OCI-LY1 (cell line): ENCODE data around the gene APLP1.

Experiments used
- CTCF ChIP-seq: fragments of 200-600 bp; sonication (generic), shearing (Covaris generic); IDR thresholded peaks from 2 replicates; pipeline ENCODE4 v1.5.1; 2017; ENCODE audit warnings: mild to moderate bottlenecking, antibody characterized with exemption, low read length, moderate library complexity, mixed read lengths
- EZH2 ChIP-seq: fragments of 200-600 bp; sonication (generic), shearing (Covaris generic); IDR thresholded peaks from 2 replicates; pipeline ENCODE4 v1.8.0; 2017; ENCODE audit warnings: borderline replicate concordance, mixed run types, mild to moderate bottlenecking, antibody characterized with exemption, low read length, moderate library complexity, mixed read lengths

- TF ChIP-seq CTCF (no peak), EZH2 (no peak)
Observed at GRCh38 chr19:35921012-35921411, 52.6 kb downstream of the APLP1 start.
